Dendritic cell treated with granulocyte-macrophage colony-stimulating factor and Interleukin-4, amounts not matched to agents 40 ng/mL and 50 ng/mL, for 4 days (primary cell): ENCODE results near the gene PHIP.
A peak's percentile ranks its signal among the peaks of the same experiment; 100 is the strongest.
"Not testable (repeated sequence)": the region's sequence is repeated elsewhere in the genome, so short reads cannot be mapped to it uniquely, and the experiment has no call there.

Experiments used
- H3K27ac Mint-ChIP-seq: one replicate; pipeline ENCODE4 v1.8.0; 2022; ENCODE audit warnings: mild to moderate bottlenecking, mixed read lengths
- H3K27me3 Mint-ChIP-seq: one replicate; pipeline ENCODE4 v1.8.0; 2022; ENCODE audit warnings: mild to moderate bottlenecking, mixed read lengths
- H3K36me3 Mint-ChIP-seq: one replicate; pipeline ENCODE4 v1.8.0; 2022; ENCODE audit warnings: low read depth, mixed read lengths
- H3K4me1 Mint-ChIP-seq: one replicate; pipeline ENCODE4 v1.8.0; 2022; ENCODE audit warnings: low read depth, mixed read lengths
- H3K4me3 Mint-ChIP-seq: one replicate; pipeline ENCODE4 v1.8.0; 2022; ENCODE audit warnings: mild to moderate bottlenecking, moderate library complexity, mixed read lengths
- H3K9me3 Mint-ChIP-seq: one replicate; pipeline ENCODE4 v1.8.0; 2022; ENCODE audit warnings: mixed read lengths
- intact Hi-C: fragments of 100-400 bp; cut with micrococcal nuclease; formaldehyde crosslinking; loops from one replicate; pipeline ENCODE4 v1.15.0; 2022

Gene PHIP

GRCh38 chr6:78917788-78918187, 160.3 kb downstream of the PHIP start:
- Mint-ChIP-seq H3K36me3 (no peaks in the 10 kb centered on the region), H3K27ac (no peak overlapping the region), H3K4me3 (no peak overlapping the region), H3K9me3 (peaks cover 45% of the 10 kb centered on the region), H3K4me1 (peaks cover 12% of the 10 kb centered on the region), H3K27me3 (no peaks in the 10 kb centered on the region)
- intact Hi-C loops, result no loop called here

- H3K36me3 Mint-ChIP-seq, result no peaks in the 10 kb centered on the region
- no peak overlapping the region for H3K27ac Mint-ChIP-seq
- peaks cover 33% of the 10 kb centered on the region for H3K9me3 Mint-ChIP-seq
- intact Hi-C loops, result no loop called here
- H3K27me3 Mint-ChIP-seq, result peaks cover 3% of the 10 kb centered on the region
- no peak overlapping the region for H3K4me3 Mint-ChIP-seq
- H3K4me1 Mint-ChIP-seq, result peaks cover 12% of the 10 kb centered on the region
Observed at GRCh38 chr6:78916411-78916810, 161.6 kb downstream of the PHIP start.

DNA sequence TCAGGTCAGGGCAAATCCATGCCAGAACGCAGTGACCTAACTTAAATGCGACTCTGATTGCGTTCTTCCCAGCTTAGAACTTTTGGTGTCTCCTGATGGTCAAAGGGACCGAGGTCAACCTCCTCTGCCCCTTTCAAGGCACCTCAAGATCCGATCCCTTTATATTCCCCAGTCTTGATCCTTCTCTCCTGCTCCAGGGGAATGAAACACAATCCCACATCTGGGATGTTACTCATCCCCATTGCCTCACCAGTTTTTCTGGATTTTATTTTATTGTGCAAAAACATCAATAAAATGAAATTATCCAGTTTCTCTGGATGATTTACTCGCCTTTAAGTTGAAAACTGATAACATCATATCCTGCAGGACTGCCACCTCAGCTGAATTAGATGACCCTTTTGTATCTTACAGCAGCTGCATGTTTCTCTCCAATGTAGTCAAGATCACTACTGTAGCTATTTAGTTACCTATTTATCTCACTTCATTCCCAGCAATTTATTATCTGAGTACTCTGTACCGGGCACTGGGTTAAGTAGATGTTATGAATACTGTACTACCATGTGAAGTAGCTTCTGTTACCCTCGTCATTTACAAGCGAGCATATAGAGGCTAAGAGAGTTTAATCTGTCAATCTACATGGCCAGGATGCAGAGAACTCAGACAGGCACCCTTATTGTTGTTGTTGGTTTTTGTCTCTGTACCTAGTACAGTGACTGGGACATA, 166.7 kb downstream of the PHIP start:
- Mint-ChIP-seq H3K4me3 (peak overlapping the region; percentile 80), H3K27me3 (peaks cover 21% of the 10 kb centered on the region), H3K36me3 (peaks cover 4% of the 10 kb centered on the region), H3K9me3 (peaks cover 2% of the 10 kb centered on the region), H3K4me1 (peaks cover 27% of the 10 kb centered on the region), H3K27ac (no peak overlapping the region)
- intact Hi-C loops, result no loop called here

DNA sequence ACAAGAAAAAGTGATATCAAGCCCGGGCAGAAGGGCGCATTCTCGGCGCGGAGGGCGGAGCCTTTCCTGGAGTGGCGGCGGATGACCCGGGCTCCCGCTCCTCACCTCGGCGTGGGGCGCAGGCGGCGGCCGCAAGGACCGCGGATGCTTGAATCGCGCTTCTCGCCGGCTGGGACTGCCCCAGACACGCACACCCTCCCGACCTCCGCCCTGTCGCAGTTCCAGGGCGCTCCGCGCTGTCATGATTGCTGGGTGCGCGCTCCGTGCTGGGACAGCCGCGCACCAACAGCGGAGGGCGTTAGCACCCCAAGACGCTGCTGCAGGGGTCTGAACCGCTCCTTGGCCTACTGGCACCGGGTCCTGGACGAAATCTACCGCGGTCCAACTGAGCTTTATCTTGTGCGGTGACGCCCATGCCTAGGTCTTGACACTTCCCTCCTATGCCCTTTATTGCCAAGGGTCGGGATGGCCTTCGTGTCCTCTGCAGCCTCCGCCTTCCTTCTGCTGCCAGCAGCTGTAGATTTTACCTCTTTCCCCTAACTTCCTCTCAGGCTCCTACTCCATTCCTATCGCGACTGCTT, 167.4 kb downstream of the PHIP start:
- intact Hi-C loops, result no loop called here
- Mint-ChIP-seq H3K36me3 (peaks cover 4% of the 10 kb centered on the region), H3K4me3 (peak overlapping the region; percentile 80), H3K27me3 (peaks cover 21% of the 10 kb centered on the region), H3K4me1 (peaks cover 27% of the 10 kb centered on the region), H3K9me3 (no peaks in the 10 kb centered on the region), H3K27ac (peak overlapping the region; percentile 63)

GRCh38 chr6:78910010-78910409, 168.0 kb downstream of the PHIP start:
- H3K27ac Mint-ChIP-seq, result peak overlapping the region; percentile 63
- intact Hi-C loops, result no loop called here
- H3K9me3 Mint-ChIP-seq, result no peaks in the 10 kb centered on the region
- H3K4me1 Mint-ChIP-seq, result peaks cover 27% of the 10 kb centered on the region
- H3K4me3 Mint-ChIP-seq, result peak overlapping the region; percentile 80
- H3K27me3 Mint-ChIP-seq, result peaks cover 21% of the 10 kb centered on the region
- H3K36me3 Mint-ChIP-seq, result peaks cover 4% of the 10 kb centered on the region

DNA sequence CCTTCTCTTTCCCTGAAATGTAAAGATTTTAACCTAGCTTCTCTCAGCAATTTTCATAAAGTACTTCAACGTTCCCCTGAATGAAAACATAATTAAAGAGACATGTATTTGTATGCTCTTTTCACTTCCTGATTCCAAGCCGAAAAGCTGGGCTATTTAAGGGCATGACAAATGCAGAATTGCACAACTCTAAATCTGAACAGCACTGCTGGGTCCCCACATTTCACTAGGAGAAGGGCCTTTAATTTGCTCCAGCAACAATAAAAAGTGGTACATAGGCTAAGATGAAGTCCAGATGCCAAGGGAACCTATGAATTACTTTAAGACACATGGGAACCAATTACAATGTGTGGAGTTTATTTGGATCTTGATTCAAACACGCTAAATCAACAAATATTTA, 168.7 kb downstream of the PHIP start:
- peaks cover 4% of the 10 kb centered on the region for H3K36me3 Mint-ChIP-seq
- H3K27me3 Mint-ChIP-seq, result peaks cover 21% of the 10 kb centered on the region
- H3K4me3 Mint-ChIP-seq, result no peak overlapping the region
- peaks cover 27% of the 10 kb centered on the region for H3K4me1 Mint-ChIP-seq
- intact Hi-C loops, result no loop called here
- no peaks in the 10 kb centered on the region for H3K9me3 Mint-ChIP-seq
- H3K27ac Mint-ChIP-seq, result no peak overlapping the region

DNA sequence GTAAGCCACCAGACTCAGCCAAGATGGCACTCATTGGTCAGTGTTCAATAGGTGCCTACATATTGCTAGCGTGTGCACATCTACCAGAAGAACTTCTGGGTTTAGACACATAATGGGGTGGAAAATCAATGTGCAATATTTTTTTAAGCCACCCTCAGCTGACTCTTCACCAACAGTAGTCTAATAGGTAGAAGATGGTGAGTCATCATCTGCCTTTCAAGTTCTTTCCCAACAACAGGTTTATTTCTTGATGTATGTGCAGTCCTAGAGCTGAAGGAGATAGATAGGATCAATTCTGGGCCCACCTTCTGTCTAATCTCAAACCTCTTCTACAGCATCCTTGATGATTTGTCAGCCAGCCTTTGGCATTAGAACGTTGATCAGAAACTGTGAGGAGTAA, 169.4 kb downstream of the PHIP start:
- peaks cover 21% of the 10 kb centered on the region for H3K27me3 Mint-ChIP-seq
- no peak overlapping the region for H3K4me3 Mint-ChIP-seq
- H3K27ac Mint-ChIP-seq, result no peak overlapping the region
- H3K36me3 Mint-ChIP-seq, result peaks cover 4% of the 10 kb centered on the region
- peaks cover 27% of the 10 kb centered on the region for H3K4me1 Mint-ChIP-seq
- H3K9me3 Mint-ChIP-seq, result no peaks in the 10 kb centered on the region
- intact Hi-C loops, result no loop called here

DNA sequence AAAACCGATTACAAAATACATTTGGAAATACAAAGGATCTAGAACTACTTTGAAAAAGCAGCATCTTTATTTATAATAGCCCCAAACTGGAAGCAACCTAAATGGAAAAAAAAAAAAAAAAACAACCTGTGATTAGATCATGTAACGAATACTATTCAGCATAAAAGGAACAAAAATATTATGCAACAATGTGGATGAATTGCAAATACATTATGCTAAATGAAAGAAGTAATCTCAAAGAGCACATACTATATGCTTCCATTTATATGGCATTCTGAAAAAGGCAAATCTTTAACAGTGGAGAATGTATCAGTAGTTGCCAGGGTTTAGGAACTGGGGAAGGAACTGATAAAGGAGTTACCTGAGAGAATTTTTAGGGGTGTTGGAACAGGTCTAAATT, 181.8 kb downstream of the PHIP start:
- Mint-ChIP-seq H3K4me1 (no peaks in the 10 kb centered on the region), H3K36me3 (no peaks in the 10 kb centered on the region), H3K27me3 (no peaks in the 10 kb centered on the region), H3K9me3 (no peaks in the 10 kb centered on the region), H3K4me3 (no peak overlapping the region), H3K27ac (no peak overlapping the region)
- intact Hi-C loops, result no loop called here

GRCh38 chr6:78889901-78890300, 188.2 kb downstream of the PHIP start:
- not testable (repeated sequence) for H3K27me3 Mint-ChIP-seq, H3K36me3 Mint-ChIP-seq, H3K4me1 Mint-ChIP-seq

More at GRCh38 chr6:78889901-78890300, 188.2 kb downstream of the PHIP start:
- H3K27ac Mint-ChIP-seq, H3K9me3 Mint-ChIP-seq, intact Hi-C loops, H3K4me3 Mint-ChIP-seq: not testable (repeated sequence)
